ENCODE results near the gene PEX1. TPM values are rescaled to one million over a fixed set of nuclear protein-coding genes. Genes with fewer than 3 reads are reported as not detected.
"Not testable (repeated sequence)": the region's sequence is repeated elsewhere in the genome, so short reads cannot be mapped to it uniquely, and the experiment has no call there.

The PEX1 gene
- 13.5 and 14.0 TPM in 2 replicates for total RNA-seq

DNA sequence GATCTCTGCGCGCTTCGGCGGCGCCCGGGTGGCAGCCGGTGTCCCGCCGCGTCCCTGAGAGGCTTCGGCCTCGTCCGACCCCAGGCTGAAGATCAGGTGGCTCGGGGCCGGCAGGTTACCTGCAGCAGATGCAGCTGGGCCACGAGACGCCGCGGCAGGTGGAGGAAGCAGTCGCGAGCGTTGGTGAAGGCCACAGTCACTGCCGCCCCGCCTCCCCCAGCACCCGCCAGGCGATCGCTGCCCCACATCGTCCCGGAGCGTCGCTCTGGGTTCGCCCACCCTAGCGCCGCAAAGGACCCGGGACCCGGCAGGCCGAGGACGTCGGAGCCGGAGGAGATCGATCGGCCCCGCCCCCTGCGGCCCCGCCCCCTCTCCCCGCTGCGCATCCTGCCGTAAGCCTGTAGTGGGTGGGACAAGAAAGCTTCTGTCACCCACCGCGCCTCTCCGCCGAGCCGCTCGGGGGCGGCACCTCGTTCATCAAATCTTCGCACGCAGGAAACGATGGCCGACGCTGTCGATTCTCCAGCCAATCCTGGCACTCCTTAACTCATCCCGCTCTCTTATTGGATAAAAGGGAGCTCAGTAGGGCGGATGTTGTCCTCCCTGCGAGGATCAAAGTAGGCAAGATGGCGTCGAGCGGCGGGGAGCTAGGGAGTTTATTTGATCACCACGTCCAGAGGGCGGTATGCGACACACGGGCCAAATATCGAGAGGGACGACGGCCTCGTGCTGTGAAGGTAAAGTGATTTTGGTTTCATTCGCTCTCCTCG, at the start of gene PEX1, which contains the start of gene RBM48:
TSS of gene PEX1 (minus strand) at position 333 of the 770 bp plus-strand sequence. CDS start at position 248, 85 bp downstream.
TSS of gene RBM48 (plus strand) at position 608 of the 770 bp plus-strand sequence. CDS start at position 627, 19 bp downstream.
- intact Hi-C loops (cut with micrococcal nuclease), result loop anchor here (1.0 to 10.0 kb wide), 15 partner anchors 62 to 704 kb away; partner anchors contain the start of genes AKAP9, CYP51A1, FAM133B and GATAD1

DNA sequence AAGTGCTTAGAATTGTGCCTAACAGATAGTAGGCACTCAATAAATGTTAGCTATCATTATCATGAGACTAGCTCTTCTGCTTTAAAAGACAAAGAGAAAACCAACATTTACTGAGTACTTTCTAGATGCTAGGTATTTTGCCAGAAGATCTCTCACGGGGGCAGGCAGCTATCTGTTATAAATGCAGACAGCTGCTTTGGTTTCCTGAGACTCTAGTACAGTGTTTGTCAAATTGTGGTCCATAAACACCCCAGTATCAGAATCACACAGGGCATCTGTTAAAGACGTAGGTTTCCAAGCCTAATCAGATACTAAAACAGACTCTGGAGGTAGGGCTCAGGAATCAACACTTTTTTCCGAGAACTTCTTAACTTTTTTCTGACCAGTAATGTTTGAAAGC, 48.0 kb upstream of the PEX1 start:
- intact Hi-C loops (cut with micrococcal nuclease), result no loop called here

DNA sequence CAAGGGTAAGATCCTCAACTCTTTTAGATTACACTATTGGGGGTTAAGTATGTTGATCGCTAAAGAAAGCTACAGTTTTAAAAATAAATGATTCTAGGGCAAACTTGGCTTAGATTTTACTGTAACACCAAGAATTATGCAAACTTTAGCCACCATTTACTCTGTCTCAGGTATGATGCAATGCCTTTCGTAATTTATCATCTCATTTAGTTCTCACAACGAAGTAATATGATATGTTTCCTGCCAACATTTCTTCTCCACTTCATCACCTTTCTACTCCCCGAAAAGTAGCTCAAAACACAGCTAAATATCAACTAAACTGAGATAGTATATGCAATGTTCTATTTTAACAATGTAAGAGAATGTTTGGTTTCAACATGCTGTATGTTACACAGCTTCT, 40.8 kb upstream of the PEX1 start:
- intact Hi-C loops (cut with micrococcal nuclease), result no loop called here

DNA sequence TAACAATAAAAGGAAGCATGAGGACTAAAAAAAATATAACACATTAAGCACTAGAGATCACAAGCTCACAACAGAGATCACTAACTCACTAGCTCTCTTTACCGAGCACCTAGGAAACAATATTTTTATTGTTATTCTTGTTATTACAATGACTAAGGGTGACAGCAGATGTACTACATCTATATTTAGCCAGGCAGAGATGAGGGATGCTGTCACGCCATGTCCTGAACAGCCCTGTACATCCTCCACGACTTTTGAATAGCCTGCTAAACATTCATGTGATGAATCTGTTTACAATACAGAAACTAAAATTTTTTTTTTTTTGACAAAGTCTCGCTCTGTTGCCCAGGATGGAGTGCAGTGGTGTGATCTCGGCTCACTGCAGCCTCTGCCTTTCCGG, 39.1 kb upstream of the PEX1 start:
- intact Hi-C loops (cut with micrococcal nuclease), result no loop called here

DNA sequence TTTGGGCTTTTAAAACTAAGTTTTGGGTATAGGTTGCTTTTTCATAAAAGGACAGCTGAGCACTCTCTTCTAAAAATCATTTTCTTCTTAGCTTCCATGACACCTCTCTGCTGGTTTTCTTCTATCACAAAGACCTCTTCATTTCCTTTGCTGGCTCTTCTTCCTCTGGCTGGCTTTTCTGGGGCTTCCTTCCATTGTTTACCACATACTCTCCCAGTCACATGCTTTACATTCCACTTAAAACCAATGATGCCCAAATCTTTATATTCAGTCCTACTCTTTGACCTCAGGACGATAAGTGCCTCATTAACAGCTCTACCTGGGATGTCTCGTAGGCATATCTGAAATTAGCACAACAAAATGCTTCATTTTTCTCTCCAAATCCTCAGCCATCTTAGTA, 35.0 kb upstream of the PEX1 start:
- intact Hi-C loops (cut with micrococcal nuclease), result no loop called here

DNA sequence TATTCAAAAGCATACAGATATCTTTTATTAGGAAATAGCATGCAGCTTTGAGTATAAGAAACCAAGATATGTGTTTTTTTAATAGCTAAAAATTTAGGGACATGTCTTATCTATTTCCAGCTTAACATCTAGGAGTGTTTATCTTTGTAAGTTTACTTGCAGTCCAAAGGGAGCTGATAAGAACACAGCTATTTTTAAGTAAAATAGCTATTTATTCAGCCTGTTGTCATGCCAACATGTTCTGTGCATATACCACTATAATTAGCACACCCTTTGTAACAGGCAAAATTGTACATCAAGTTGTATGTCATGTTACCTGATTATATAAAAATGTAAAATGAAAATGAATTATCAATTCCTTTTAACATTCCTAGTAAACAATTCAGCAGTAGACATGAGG, 32.3 kb upstream of the PEX1 start:
- intact Hi-C loops (cut with micrococcal nuclease), result no loop called here

DNA sequence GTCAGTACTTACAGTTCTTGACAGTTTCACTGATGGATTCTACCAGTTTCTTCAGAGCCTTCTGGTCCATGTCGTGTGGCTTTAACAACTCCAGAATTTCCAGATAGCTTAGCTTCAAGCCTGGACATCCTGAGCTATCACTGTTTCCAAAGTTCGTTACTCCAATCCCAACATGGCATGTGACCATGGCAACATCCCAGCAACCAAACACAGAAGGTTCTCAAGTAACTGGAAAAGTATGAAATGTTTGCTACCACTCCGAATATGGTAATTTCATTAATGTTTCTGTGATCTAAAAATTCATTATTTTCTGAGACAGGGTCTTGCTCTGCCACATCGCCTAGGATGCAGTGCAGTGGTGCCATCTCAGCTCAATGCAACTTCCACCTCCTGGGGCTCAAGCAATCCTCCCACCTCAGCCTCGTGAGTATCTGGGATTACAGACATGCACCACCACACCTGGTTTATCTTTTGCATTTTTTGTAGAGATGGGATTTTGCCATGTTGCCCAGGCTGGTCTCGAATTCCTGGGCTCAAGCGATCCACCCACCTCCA, 29.6 kb upstream of the PEX1 start:
- intact Hi-C loops (cut with micrococcal nuclease), result no loop called here

DNA sequence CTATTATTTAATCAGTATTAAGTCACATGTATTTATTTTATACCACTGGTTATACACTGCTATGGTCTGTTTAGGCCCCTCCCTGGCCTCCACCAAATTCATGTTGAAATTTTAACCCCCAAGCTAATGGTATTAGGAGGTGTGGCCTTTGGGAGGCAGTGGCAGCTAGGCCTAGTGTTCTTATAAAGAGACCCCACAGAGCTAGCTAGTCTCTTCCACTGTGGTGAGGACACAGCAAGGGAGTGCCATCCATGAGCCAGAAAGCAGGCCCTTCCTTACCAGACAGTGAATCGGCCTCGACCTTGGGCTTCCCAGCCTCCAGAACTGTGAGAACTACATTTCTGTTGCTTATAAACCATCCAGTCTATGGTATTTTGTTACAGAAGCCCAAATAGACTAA, 28.9 kb upstream of the PEX1 start:
- intact Hi-C loops (cut with micrococcal nuclease), result no loop called here

DNA sequence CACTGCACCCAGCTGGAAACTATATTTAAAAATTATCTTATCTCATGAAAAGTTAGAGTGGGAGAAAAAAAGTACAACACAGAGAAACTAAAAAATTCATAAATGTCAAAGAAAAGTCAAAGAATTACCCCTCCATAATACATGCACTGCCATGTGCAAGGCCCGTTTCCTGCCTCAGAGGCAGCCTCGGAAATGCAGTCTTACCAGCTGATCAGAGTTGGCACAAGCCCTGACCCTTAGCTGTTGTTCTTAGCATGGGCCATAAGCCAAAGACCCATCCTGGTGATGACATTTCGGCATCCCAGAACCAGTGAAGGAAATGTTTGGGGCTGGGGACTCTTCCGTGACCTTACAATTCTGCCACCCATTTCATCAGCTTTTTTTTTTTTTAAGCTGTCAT, 21.9 kb upstream of the PEX1 start:
- intact Hi-C loops (cut with micrococcal nuclease), result no loop called here

DNA sequence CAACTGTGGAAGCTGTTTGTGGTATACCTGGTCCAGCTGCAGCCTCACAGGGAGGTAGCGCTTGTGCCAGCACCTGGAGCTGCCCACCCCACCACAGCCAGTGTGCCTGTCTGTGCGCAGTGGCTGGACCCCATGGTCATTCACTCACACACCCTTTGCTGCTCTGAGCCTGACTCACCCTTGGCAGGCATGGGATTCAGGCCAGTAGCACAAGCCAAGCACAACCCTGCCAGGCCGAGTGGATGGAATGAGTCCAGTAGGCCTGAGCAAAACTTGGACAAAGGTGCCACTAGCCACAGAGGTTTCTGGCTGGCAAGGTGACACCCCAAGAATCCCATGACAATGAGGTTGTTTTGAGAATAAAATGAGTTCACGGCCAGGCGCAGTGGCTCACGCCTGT, 19.3 kb upstream of the PEX1 start:
- intact Hi-C loops (cut with micrococcal nuclease), result no loop called here

DNA sequence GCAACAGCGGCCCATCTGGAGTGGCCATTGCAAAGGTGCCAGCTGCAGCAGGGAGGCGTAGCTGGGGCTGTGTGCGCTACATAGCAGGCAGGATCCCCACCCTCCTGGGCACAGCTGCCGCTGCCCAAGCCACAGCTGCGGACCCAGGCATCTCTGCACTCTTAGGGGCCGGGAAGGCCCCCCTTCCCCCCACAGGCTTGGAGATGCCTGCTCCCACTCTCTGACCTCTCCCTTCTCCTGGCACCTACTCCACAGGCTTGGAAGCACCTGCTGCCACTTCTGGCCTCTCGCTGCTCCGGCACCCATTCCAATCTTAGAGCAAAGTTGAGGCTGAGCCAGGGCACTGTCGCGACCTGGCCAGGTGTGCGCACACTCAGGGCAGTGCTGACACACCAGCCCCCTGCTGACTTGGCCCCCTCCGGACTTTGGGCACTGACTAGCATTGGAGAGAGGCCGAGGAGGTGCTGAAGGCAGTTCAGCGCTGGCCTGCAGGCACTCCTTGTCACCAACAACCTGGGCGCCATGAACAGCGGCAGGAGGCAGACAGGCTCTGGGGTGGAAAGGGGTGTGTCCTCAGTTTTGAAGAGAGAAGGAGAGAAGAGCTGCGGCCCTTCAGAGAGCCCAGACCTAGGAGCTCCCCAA, 18.7 kb upstream of the PEX1 start:
- intact Hi-C loops (cut with micrococcal nuclease), result no loop called here

DNA sequence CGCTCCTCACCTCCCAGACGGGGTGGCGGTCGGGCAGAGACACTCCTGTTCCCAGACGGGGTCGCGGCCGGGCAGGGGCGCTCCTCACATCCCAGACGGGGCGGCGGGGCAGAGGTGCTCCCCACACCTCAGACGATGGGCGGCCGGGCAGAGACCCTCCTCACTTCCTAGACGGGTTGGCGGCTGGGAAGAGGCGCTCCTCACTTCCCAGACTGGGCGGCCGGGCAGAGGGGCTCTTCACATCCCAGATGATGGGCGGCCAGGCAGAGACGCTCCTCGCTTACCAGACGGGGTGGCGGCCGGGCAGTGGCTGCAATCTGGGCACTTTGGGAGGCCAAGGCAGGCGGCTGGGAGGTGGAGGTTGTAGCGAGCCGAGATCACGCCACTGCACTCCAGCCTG, 16.8 kb upstream of the PEX1 start:
- intact Hi-C loops (cut with micrococcal nuclease), result not testable (repeated sequence)

DNA sequence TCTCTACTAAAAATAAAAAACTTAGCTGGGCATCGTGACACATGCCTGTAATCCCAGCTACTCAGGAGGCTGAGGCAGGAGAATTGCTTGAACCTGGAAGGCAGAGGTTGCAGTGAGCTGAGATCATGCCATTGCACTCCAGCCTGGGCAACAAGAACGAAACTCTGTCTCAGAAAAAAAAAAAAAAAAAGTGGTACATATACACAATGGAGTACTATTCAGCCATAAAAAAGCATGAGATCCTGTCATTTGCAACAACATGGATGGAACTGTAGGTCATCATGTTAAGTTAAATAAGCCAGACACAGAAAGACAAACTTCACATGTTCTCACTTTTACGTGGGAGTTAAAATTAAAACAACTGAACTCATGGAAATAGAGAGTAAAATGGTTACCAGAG, 15.2 kb upstream of the PEX1 start:
- intact Hi-C loops (cut with micrococcal nuclease), result not testable (repeated sequence)

DNA sequence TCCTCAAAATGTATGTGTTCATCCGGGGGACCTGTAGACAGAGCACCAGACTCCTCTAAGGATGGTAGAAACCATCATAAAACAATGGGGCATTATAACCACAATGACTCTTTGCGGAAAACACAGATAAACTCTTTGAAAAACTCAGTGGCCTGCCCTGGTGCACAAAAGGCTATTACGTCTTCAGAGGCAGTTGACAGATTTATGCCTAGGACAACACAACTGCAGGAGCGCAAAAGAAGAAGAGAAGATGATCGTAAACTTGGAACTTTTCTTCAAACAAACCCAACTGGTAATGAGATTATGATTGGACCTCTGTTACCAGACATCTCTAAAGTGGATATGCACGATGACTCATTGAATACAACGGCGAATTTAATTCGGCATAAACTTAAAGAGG, 6.3 kb upstream of the PEX1 start:
- intact Hi-C loops (cut with micrococcal nuclease), result no loop called here

DNA sequence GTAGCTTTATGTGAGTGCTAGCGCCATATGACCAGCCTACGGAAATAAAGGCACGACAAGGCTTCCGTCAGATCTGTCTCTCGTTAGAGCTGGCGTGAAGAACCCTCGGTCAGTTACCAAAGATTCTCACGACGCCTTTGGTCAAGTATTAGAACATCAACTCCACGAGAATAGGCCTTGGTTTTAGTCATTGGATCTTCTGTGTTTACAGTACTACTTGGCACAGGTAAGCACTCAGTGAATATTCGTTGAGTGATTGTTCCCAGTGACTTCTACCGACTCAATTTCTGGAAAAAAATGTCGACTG, 591 bp upstream of the PEX1 start:
- intact Hi-C loops (cut with micrococcal nuclease), result loop anchor here (1.0 to 10.0 kb wide), 15 partner anchors 61 to 703 kb away; partner anchors contain the start of genes AKAP9, CYP51A1, FAM133B and GATAD1

DNA sequence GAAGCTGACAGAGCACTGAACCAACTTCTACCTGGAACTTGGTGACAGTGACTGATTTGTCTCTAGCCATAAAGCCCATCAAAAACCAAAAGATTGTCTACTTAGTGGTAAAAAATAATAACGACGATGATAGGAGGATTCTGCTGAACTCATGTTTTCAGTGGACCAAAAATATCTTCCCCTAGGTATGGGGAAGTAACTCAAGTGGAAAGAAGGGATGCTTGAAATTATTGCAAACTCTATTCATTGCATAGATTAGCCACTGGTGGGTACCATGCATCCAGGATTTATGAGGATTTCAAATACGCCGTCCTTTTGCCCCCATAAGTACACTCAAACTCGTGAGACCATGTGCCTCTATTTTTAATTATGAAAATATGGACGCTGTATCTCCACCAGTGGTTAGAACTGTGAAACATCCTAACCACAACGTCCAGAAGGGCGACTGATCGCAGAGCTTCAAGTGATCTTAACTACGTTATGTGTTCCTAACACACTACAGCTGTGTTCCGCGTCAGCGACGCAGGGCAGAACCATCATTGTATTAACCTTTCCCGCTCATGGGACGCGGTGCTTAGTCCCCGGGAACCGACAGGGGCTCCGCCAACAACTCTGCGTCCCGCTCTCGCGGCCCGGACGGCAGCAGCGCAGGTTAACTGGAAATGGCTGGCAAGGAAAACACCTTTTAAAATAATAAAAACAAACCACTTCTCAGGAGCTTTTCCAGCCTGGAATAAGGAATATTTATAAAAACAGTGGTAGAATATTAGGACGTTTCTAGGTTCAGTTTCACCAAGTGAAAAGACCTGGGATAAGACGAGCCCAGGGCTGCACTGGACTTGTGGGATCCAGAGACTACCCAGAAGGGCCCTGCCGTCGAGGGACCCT, 776 bp downstream of the PEX1 start:
- intact Hi-C loops (cut with micrococcal nuclease), result loop anchor here (1.0 to 10.0 kb wide), 15 partner anchors 63 to 705 kb away; partner anchors contain the start of genes AKAP9, CYP51A1, FAM133B and GATAD1

DNA sequence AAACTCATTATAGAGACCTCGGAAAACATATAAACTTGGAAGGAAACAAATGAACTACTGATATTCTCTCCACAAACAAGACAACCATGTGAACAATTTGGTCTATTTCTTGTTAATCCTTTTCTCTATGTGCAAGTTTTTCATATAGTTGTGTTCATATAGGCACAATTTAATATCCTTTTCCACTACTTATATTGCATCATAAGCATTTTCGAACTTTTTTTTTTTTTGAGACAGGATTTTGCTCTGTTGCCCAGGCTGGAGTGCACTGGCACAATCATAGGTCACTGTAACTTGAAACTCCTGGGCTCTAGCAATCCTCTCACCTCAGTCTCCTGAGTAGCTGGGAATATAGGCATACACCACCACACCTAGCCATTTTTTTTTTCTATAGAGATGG, 5.2 kb downstream of the PEX1 start:
- intact Hi-C loops (cut with micrococcal nuclease), result loop anchor here (10.0 kb wide), 1 partner anchor 162 kb away; no protein-coding TSS in a partner anchor

DNA sequence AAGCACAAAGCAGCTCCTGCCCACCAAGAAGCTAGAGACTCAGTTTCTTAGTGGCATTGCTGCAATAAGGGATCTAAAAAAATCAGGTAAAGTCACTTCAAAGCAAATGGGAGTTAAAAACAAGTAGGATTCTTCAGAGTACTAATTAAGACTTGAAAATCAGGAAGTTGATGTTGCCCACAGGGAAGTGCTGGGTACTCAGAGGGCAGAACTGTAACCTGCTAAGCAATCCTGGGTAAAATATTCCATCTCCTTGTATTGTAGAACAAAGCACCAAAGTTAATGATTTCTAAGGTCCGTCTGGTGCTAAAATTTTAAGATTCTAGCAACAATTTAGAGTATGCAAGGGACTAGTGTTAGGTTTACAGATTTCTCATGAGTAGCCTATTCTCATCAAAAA, 8.3 kb downstream of the PEX1 start:
- intact Hi-C loops (cut with micrococcal nuclease), result loop anchor here (10.0 kb wide), 1 partner anchor 165 kb away; no protein-coding TSS in a partner anchor

DNA sequence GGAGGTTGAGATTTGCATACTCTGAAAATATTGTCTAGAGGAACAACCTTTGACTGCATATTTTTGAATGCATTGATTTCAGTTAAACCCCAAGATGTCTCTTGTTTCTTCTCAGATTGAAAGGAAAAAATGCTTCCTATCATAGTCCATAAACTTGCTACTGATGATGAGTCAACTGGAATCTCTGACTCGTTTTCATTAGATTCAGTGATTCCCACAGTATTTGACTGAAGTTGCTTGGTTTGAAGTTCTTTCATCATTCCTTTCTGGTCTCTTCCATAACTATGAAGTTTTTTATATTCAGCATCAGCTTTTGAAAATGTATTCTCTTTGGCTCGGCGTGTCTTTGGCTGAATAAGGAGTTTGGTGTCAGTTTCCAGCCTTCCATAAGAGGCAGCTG, 10.7 kb downstream of the PEX1 start:
- intact Hi-C loops (cut with micrococcal nuclease), result no loop called here

DNA sequence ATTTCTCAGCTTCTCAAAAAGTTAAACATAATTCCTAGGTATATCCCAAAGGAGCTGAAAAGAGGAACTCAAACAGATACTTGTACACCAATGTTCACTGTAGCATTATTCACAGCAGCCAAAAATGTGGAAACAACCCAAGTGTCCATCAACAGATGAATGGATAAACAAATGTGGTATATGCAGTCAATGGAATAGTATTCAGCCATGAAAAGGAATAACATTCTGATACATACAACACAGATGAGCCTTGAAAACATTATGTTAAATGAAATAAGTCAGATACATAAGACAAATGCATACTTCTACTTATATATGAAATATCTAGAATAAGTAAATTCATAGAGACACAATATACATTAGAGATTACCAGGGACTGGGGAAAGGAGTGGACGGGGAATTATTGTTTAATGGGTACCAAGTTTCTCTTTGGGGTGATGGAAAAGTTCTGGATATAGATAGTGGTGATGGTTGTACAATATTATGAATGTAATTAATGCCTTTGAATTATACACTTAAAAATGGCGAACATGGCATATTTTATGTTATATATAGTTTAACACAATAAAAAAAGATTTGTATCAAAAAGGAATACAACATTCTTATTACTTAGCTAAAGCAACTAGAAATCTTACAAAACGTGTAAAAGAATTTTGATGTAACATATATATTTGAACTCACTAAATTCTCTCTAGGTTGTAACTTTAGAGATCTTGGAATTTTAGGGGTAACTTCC, 15.0 kb downstream of the PEX1 start:
- intact Hi-C loops (cut with micrococcal nuclease), result no loop called here

DNA sequence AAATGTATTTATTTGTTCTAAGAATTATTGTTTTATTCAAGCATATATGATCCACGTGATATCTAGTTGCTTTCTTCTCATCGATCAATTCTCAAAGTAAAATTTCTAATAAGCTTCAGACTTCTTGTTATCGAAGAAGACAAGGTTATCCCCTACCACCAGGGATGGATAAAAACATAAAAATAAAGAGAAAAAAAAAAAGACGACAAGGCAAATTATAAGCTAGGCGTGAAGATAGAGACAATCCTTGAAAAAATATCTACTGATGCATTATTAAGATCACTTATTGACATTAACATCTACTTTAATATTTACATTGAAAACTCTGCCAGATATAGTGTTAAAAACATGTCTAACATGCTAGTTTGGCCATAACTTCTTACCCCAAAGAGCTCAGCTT, 19.4 kb downstream of the PEX1 start:
- intact Hi-C loops (cut with micrococcal nuclease), result no loop called here

Measured in T-helper 2 cell treated with Interferon-gamma antibody and Interleukin-4, amounts not matched to agents 100 ng/mL and 5 ng/mL, for 36 hours (primary cell).